ENCODE results near the gene ITGA3.

ITGA3 gene

DNA sequence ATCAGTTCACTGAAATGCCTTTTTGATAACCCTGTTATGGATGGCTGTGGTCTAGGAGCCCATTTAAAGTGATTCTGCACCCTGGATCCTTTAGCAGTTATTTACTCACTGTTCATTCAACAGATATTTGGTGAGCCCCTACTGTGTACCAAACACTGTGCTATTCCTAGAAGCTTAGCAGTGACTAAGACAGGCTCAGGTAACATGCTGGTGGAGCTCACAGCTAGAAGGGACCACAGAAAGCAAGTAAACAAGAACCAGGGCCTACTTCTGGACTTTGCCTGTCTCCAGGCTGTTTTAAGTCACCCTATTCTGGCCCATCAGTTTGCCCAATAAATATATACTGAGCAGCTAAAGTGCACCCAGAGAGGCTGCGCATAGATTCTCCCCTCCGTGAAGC lies 11.1 kb downstream of the ITGA3 start:
- no peak for DNase-seq (ENCODE audit: low read depth in 3 of 3, low spot score in 1 of 3)

DNA sequence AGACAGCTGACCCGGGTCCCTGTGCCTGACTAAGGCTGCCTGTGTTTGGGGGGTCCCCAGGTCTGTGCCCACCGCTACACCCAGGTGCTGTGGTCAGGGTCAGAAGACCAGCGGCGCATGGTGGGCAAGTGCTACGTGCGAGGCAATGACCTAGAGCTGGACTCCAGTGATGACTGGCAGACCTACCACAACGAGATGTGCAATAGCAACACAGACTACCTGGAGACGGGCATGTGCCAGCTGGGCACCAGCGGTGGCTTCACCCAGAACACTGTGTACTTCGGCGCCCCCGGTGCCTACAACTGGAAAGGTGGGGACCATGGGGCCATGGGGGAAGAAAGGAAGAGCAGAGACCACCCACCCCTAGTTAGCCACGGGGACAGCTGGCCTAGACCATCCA lies 12.1 kb downstream of the ITGA3 start:
- no peak for DNase-seq (ENCODE audit: low read depth in 3 of 3, low spot score in 1 of 3)

DNA sequence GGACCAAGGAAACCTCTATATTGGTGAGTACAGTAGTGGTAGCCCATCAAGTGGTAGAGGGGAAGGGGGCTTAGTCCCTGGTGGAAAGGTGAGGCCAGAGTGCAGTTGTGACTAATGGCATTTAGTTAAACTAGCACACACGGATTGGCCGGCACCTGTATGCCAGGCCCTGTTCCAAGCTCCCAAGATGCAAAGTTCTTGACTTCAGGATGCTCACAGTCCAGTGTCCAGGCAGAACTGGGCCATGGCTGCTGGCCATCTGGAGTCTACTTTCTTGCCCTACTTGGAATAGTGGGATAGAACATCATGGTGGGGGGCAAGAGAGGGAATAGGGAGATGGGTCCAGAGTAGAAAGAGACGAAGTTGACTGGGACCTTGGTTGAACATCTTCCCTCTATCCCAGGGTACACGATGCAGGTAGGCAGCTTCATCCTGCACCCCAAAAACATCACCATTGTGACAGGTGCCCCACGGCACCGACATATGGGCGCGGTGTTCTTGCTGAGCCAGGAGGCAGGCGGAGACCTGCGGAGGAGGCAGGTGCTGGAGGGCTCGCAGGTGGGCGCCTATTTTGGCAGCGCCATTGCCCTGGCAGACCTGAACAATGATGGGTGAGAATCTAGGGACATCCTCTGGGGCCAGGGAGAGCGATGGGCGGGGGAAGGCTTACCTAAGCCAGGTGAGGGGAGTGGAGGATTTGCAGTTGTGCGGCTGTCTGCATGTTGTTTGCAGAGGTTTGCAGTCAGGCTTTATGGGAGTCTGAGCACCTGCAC lies 15.2 kb downstream of the ITGA3 start:
- no peak for DNase-seq (ENCODE audit: low read depth in 3 of 3, low spot score in 1 of 3)

DNA sequence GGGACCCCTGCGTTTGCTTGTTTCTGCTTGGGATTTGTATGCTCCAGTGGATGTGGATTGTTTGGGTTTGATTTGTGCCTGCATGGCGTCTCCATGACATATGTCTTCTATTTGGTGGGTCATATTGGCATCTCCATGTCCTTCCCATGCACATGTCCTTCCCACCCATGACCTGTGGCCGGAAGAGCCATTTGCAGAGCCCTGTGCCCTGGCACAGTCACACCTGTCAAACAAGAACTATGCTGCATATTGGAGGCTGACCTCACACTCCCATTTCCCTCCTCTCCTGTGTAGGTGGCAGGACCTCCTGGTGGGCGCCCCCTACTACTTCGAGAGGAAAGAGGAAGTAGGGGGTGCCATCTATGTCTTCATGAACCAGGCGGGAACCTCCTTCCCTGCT lies 15.8 kb downstream of the ITGA3 start:
- DNase-seq (ENCODE audit: low read depth in 3 of 3, low spot score in 1 of 3): no peak

DNA sequence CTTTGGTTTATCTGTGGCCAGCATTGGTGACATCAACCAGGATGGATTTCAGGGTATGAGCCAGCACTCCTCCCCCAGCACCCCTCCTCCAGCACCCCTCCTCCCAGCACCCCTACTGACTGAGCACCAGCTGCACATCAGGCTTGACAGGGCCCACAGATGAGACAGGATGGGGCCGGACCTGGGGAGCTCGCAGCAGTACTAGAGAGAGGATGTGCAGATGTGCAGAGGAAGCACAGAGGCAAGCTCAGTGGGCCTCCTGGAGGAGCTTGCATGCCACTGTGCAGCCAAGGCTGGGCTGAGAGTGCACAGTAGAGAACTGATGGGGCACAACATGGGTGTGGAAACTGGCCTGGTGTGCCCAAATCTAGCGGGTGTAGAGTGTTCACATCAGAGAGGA lies 16.2 kb downstream of the ITGA3 start:
- no peak for DNase-seq (ENCODE audit: low read depth in 3 of 3, low spot score in 1 of 3)

DNA sequence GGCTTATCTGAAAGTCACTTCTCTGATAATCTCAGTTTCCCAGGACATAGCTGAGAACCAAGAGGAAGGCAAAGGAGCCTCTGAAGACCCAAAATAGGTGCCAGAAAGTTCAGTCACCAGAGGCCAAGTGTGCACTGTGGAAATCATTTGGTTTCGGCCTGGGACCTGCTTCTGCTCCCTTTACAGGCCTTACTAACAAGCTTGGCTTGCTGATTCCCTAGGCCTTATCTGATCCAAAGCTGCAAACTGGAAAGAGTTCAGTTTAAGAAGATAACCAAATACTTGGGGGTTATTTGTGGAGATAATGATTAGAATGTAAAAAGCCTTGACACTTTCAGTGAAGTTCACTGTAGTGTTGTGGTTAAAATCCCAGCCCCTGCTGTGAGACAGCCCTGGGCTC lies 17.0 kb downstream of the ITGA3 start:
- DNase-seq (ENCODE audit: low read depth in 3 of 3, low spot score in 1 of 3): no peak

DNA sequence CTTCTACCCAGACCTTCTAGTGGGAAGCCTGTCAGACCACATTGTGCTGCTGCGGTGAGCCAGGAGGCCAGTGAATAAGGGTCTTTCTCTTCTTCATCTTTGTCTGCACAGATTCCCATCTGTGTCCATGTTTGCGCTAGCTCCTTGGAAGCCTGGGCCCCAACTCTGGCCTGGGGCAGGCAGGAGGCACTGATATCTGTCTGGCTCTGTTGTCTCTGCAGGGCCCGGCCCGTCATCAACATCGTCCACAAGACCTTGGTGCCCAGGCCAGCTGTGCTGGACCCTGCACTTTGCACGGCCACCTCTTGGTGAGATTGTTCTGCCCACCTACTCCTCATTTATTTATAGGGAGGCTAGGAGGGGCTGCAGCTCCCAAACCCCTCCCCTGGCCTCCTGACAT lies 18.3 kb downstream of the ITGA3 start:
- no peak for DNase-seq (ENCODE audit: low read depth in 3 of 3, low spot score in 1 of 3)

DNA sequence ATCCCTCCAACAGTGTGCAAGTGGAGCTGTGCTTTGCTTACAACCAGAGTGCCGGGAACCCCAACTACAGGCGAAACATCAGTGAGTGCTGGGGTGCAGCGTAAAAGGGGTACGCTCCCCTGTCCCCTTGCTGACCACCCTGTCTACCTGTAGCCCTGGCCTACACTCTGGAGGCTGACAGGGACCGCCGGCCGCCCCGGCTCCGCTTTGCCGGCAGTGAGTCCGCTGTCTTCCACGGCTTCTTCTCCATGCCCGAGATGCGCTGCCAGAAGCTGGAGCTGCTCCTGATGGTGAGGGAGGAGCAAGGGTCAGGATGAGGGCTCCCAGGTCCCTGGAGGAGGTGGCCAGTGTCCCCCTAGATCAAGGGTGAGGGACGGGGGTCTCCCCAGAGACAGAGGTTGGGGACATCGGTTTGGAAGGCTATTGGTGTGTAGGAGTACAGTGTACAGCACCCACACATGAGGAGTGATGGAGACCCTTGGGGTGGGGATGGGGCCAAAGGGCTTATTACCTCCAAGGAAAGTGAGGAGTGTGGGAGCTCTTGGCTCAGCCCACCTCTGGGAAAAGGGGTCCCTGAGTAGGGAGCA lies 19.6 kb downstream of the ITGA3 start:
- DNase-seq (ENCODE audit: low read depth in 3 of 3, low spot score in 1 of 3): no peak

- DNase-seq (ENCODE audit: low read depth in 3 of 3, low spot score in 1 of 3): no peak
Observed at GRCh38 chr17:50076221-50076590, 20.3 kb downstream of the ITGA3 start.

GRCh38 chr17:50076591-50077235 lies 20.8 kb downstream of the ITGA3 start:
- DNase-seq (ENCODE audit: low read depth in 3 of 3, low spot score in 1 of 3): no peak

DNA sequence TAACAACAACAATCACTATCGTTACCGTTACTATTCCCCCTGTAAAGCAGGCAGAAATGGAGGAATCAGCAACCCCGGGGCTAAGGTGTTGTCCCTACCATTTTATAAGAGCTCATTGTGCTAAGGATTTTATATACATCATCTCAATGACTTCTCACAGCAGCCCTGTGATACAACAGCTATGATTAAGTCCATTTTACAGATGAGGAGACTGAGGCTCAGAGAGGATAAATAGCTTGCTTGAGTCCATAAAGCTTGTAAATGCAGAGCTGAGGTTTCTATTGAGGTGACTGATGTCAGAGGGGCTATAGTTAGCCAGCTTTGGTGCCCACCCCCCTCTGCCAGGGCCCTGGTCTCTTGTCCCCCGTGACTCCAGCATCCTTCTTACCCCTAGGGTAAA lies 22.5 kb downstream of the ITGA3 start:
- no peak for DNase-seq (ENCODE audit: low read depth in 3 of 3, low spot score in 1 of 3)

DNA sequence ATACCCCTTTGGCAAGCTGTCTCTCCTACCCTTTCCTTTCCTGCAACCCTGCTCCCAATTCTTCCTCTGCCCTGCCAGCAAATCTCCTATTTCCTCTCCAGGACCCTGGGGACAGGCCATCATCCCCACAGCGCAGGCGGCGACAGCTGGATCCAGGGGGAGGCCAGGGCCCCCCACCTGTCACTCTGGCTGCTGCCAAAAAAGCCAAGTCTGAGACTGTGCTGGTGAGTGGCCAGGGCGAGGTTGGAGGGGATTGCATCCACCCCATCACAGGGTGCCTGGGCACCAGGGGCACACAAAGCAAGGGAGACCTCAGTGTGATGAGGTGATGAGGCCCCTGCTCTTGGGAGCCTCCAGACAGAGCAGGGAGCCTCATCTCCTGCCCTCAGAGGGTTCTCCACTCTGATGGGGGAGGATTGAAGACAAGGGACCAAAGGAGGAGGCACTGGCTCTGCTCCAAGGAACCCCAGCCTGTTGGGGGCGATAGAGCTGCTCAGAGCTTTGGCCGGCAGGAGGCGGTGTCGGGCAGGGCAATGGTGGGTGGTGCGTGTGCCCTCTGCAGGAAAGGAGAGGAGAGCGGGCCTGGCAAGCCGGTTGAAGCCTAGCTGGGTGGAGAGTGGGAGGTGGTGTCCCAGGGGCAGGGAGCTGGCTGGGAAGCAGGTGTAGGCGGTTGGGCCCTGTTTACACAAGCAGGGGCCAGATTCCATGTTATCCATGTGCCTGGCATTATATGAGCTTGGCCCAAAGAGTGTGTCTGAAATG lies 23.6 kb downstream of the ITGA3 start:
- no peak for DNase-seq (ENCODE audit: low read depth in 3 of 3, low spot score in 1 of 3)

DNA sequence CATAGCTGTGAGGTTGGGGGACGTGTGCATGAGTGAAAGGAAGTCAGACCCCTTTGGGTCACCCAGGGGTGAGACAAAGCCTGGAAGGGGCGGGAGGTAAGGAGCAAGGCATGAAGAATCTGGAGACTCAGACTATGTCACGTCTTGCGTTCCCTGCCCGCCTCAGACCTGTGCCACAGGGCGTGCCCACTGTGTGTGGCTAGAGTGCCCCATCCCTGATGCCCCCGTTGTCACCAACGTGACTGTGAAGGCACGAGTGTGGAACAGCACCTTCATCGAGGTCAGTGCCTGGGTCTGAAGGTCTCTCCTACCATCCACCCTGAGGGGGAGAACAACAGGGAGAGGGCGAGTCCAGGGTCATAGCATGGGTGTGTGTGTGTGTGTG lies 24.2 kb downstream of the ITGA3 start:
- no peak for DNase-seq (ENCODE audit: low read depth in 3 of 3, low spot score in 1 of 3)

GRCh38 chr17:50080827-50081226 lies 24.9 kb downstream of the ITGA3 start:
- no peak for DNase-seq (ENCODE audit: low read depth in 3 of 3, low spot score in 1 of 3)

GRCh38 chr17:50081757-50082156 lies 25.8 kb downstream of the ITGA3 start:
- DNase-seq (ENCODE audit: low read depth in 3 of 3, low spot score in 1 of 3): no peak

GRCh38 chr17:50087246-50087911 lies 31.5 kb downstream of the ITGA3 start:
- DNase-seq (ENCODE audit: low read depth in 3 of 3, low spot score in 1 of 3): peak; percentile 40 to 70 (median 58)

- DNase-seq (ENCODE audit: low read depth in 3 of 3, low spot score in 1 of 3): no peak
Observed at GRCh38 chr17:50087912-50088405, 32.0 kb downstream of the ITGA3 start.

GRCh38 chr17:50088952-50089825 lies 33.3 kb downstream of the ITGA3 start:
- no peak for DNase-seq (ENCODE audit: low read depth in 3 of 3, low spot score in 1 of 3)

DNA sequence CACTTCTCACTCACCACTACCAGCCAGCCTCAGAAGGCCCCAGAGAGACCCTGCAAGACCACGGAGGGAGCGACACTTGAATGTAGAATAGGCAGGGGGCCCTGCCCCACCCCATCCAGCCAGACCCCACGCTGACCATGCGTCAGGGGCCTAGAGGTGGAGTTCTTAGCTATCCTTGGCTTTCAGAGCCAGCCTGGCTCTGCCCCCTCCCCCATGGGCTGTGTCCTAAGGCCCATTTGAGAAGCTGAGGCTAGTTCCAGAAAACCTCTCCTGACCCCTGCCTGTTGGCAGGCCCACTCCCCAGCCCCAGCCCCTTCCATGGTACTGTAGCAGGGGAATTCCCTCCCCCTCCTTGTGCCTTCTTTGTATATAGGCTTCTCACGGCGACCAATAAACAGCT lies 34.2 kb downstream of the ITGA3 start:
- DNase-seq (ENCODE audit: low read depth in 3 of 3, low spot score in 1 of 3): no peak

Measured in stimulated activated CD4-positive, alpha-beta T cell treated with anti-CD3 and anti-CD28 coated beads, TNF-alpha, amount 100 ng/mL, for 1 hour (primary cell).